SK-N-SH (cell line): ENCODE results near the gene WDFY1.

Source experiments
- EZH2phosphoT487 ChIP-seq: fragments of 200-600 bp; sonication (generic); IDR thresholded peaks from 2 replicates; pipeline ENCODE4 v1.6.1; 2017; ENCODE audit warnings: low read depth, mixed run types, mild to moderate bottlenecking, antibody characterized with exemption, moderate library complexity, borderline replicate concordance
- FOXJ3 ChIP-seq: sonication (generic); formaldehyde crosslinking; IDR thresholded peaks from 2 replicates; pipeline ENCODE4 v1.5.1; 2020; ENCODE audit warnings: mild to moderate bottlenecking, missing genetic modification reagents
- FOXM1 ChIP-seq: IDR thresholded peaks from 2 replicates; pipeline ENCODE4 v1.4.0; 2012; ENCODE audit warnings: low read depth, mild to moderate bottlenecking
- POLR2AphosphoS5 ChIP-seq: IDR thresholded peaks from 2 replicates; pipeline ENCODE4 v1.6.1; 2012; ENCODE audit warnings: low read depth, low read length
- RFX5 ChIP-seq: IDR thresholded peaks from 2 replicates; pipeline ENCODE4 v1.6.1; 2012; ENCODE audit warnings: mild to moderate bottlenecking, improper control_type of control experiment, low read length
- TEAD4 ChIP-seq: IDR thresholded peaks from 2 replicates; pipeline ENCODE4 v1.4.0; 2012; ENCODE audit warnings: mild to moderate bottlenecking, borderline replicate concordance; ENCODE audit not compliant: insufficient read depth
- TF ChIP-seq, protein P1 (sequence below): fragments of 200-600 bp; sonication (generic); IDR thresholded peaks from 2 replicates; pipeline ENCODE4 v1.6.1; 2017; ENCODE audit warnings: antibody characterized with exemption, mild to moderate bottlenecking, moderate library complexity
- TF ChIP-seq, protein P2 (sequence below): IDR thresholded peaks from 2 replicates; pipeline ENCODE4 v1.4.0; 2012; ENCODE audit warnings: low read depth, borderline replicate concordance

DNA sequence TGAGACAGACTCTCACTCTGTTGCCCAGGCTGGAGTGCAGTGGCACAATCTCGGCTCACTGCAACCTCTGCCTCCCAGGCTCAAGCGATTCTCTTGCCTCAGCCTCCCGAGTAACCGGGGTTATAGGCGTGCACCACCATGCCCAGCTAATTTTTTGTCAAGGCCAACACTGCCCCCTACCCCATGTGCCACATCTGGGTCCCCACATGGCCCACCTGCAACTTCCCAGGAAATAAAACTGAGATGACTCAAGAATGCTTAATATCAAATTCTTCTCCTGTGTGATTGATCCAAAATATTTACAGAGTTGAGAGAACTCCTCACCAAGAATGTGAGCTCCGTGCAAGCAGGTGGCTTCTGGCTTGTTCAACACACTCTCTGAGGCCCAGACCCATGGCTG, 116.8 kb downstream of the WDFY1 start:
- TF ChIP-seq FOXJ3 (CRISPR knock-in tag) (no peak), POLR2AphosphoS5 (no peak), FOXM1 (no peak), RFX5 (no peak), EZH2phosphoT487 (no peak), TEAD4 (no peak)
- TF ChIP-seq, protein P1, sequence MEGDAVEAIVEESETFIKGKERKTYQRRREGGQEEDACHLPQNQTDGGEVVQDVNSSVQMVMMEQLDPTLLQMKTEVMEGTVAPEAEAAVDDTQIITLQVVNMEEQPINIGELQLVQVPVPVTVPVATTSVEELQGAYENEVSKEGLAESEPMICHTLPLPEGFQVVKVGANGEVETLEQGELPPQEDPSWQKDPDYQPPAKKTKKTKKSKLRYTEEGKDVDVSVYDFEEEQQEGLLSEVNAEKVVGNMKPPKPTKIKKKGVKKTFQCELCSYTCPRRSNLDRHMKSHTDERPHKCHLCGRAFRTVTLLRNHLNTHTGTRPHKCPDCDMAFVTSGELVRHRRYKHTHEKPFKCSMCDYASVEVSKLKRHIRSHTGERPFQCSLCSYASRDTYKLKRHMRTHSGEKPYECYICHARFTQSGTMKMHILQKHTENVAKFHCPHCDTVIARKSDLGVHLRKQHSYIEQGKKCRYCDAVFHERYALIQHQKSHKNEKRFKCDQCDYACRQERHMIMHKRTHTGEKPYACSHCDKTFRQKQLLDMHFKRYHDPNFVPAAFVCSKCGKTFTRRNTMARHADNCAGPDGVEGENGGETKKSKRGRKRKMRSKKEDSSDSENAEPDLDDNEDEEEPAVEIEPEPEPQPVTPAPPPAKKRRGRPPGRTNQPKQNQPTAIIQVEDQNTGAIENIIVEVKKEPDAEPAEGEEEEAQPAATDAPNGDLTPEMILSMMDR, result no peak
- TF ChIP-seq, protein P2, sequence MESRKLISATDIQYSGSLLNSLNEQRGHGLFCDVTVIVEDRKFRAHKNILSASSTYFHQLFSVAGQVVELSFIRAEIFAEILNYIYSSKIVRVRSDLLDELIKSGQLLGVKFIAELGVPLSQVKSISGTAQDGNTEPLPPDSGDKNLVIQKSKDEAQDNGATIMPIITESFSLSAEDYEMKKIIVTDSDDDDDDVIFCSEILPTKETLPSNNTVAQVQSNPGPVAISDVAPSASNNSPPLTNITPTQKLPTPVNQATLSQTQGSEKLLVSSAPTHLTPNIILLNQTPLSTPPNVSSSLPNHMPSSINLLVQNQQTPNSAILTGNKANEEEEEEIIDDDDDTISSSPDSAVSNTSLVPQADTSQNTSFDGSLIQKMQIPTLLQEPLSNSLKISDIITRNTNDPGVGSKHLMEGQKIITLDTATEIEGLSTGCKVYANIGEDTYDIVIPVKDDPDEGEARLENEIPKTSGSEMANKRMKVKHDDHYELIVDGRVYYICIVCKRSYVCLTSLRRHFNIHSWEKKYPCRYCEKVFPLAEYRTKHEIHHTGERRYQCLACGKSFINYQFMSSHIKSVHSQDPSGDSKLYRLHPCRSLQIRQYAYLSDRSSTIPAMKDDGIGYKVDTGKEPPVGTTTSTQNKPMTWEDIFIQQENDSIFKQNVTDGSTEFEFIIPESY, result no peak
